Subcutaneous abdominal adipose tissue (tissue), 5 donors: ENCODE data around the gene DENND4A.
A peak's percentile ranks its signal among the peaks of the same experiment; 100 is the strongest.

Source experiments
- H3K27ac ChIP-seq: one replicate; pipeline ENCODE4 v1.7.0; 2013; ENCODE audit warnings: low read depth, mild to moderate bottlenecking, inconsistent platforms, low read length, moderate library complexity
- H3K27me3 ChIP-seq, 5 donors: one replicate each; pipeline ENCODE4 v1.7.0; 2013; ENCODE audit warnings: low read length in 5 of 5, inconsistent platforms in 1 of 5; ENCODE audit not compliant: control insufficient read depth in 5 of 5, insufficient read depth in 4 of 5
- H3K36me3 ChIP-seq, 5 donors: one replicate each; pipeline ENCODE4 v1.7.0; 2013; ENCODE audit warnings: low read length in 5 of 5; ENCODE audit not compliant: control insufficient read depth in 5 of 5, insufficient read depth in 5 of 5
- H3K4me1 ChIP-seq, 5 donors: one replicate each; pipeline ENCODE4 v1.7.0; 2013; ENCODE audit warnings: low read length in 5 of 5, mild to moderate bottlenecking in 3 of 5, moderate library complexity in 1 of 5; ENCODE audit not compliant: control insufficient read depth in 5 of 5, insufficient read depth in 5 of 5
- H3K4me3 ChIP-seq, 5 donors: one replicate each; pipeline ENCODE4 v1.7.0; 2013; ENCODE audit warnings: low read length in 5 of 5, low read depth in 1 of 5
- H3K9ac ChIP-seq, 5 donors: one replicate each; pipeline ENCODE4 v1.7.0; 2013; ENCODE audit warnings: low read length in 5 of 5, mild to moderate bottlenecking in 4 of 5, moderate library complexity in 3 of 5
- H3K9me3 ChIP-seq, 5 donors: one replicate each; pipeline ENCODE4 v1.7.0; 2013; ENCODE audit warnings: low read length in 5 of 5; ENCODE audit not compliant: control insufficient read depth in 5 of 5
- donor health status: healthy.
- donor health status: healthy.
- donor health status: healthy.
- donor health status: healthy.
- donor health status: healthy.

DENND4A gene

GRCh38 chr15:65805019-65805745 lies 13.1 kb upstream of the DENND4A start:
- H3K4me1 ChIP-seq = peaks cover 0 to 18% (median 7%) of the 10 kb centered on the region in 5 donors
- H3K4me3 ChIP-seq = no peak overlapping the region
- no peaks in the 10 kb centered on the region for H3K27me3 ChIP-seq
- no peaks in the 10 kb centered on the region for H3K36me3 ChIP-seq
- H3K9me3 ChIP-seq = no peaks in the 10 kb centered on the region
- H3K27ac ChIP-seq = peak overlapping the region; percentile 64
- H3K9ac ChIP-seq = no peak overlapping the region

- Histone ChIP-seq H3K9ac (no peak overlapping the region), H3K9me3 (no peaks in the 10 kb centered on the region), H3K27ac (peak overlapping the region; percentile 64), H3K27me3 (no peaks in the 10 kb centered on the region), H3K36me3 (no peaks in the 10 kb centered on the region), H3K4me3 (no peak overlapping the region), H3K4me1 (peaks cover 0 to 18% (median 7%) of the 10 kb centered on the region in 5 donors)
These were observed 12.3 kb upstream of the DENND4A start for GRCh38 chr15:65804252-65804931.

GRCh38 chr15:65801229-65801805 lies 9.2 kb upstream of the DENND4A start:
- Histone ChIP-seq H3K27me3 (no peaks in the 10 kb centered on the region), H3K9me3 (no peaks in the 10 kb centered on the region), H3K4me3 (no peak overlapping the region), H3K36me3 (no peaks in the 10 kb centered on the region), H3K4me1 (peaks cover 0 to 18% (median 7%) of the 10 kb centered on the region in 5 donors), H3K27ac (no peak overlapping the region), H3K9ac (no peak overlapping the region)

DNA sequence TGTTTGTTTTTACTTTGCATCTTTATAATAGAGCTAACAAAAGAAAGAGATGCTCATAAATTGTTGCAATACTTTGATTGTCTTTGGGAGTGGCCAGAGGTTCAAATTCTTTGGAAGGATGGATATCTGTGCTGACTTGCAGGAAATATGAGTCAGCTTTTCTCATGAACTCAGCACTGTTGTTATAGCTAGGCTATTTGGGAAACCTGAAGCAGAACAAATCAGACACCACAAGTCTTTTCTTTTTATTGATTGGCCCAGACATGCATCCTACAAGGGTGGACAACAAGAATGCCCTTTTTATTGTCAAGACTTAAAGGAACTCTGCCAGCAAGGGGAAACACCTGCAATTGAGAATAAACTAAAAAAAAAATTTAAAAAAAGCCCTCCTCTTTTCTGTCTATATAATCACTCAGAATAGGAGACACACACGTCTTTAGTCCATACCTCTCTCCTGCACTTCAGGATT lies 4.6 kb upstream of the DENND4A start:
- Histone ChIP-seq H3K27me3 (no peaks in the 10 kb centered on the region), H3K27ac (no peak overlapping the region), H3K9ac (no peak overlapping the region), H3K4me1 (peaks cover 0 to 13% (median 11%) of the 10 kb centered on the region in 5 donors), H3K9me3 (no peaks in the 10 kb centered on the region), H3K36me3 (no peaks in the 10 kb centered on the region), H3K4me3 (no peak overlapping the region)

DNA sequence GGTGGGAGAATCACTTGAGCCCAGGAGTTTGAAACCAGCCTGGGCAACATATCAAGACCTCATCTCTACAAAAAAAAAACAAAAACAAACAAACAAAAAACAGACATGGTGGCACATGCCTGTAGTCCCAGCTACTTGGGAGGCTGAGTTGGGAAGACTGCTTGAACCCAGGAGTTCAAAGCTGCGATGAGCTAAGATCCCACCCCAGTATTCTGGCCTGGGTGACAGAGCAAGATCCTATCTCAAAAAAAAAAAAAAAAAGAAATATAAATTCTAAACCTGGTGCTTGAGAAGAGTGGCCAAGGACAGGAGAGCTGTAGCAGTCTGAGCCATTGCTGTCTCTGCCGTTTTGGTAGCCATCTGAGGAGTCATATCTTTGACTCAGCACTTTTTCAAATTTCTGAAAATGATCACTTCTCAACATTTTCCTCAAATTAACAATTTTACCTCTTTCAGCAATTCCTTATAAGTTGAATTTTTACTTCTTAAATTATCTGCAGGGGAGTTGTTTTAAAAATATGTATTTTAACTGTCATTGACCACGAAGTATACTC lies 3.6 kb upstream of the DENND4A start:
- peaks cover 0 to 16% (median 9%) of the 10 kb centered on the region in 5 donors for H3K4me1 ChIP-seq
- no peaks in the 10 kb centered on the region for H3K27me3 ChIP-seq
- H3K9ac ChIP-seq = no peak overlapping the region
- no peak overlapping the region for H3K4me3 ChIP-seq
- H3K9me3 ChIP-seq = no peaks in the 10 kb centered on the region
- no peak overlapping the region for H3K27ac ChIP-seq
- H3K36me3 ChIP-seq = no peaks in the 10 kb centered on the region

DNA sequence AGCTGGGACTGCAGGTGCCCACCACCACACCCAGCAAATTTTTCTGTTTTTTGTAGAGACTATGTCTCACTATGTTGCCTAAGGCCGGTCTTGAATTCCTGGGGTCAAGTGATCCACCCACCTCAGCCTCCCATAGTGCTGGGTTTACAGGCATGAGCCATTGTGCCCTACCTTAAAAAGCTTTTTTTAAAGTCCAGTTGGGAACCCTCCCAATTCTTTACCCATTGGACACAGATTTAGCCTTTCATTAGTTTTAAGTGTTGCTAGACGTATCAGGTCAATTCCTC lies 1.7 kb upstream of the DENND4A start:
- Histone ChIP-seq H3K27ac (no peak overlapping the region), H3K4me3 (no peak overlapping the region), H3K36me3 (no peaks in the 10 kb centered on the region), H3K9ac (no peak overlapping the region), H3K27me3 (no peaks in the 10 kb centered on the region), H3K9me3 (no peaks in the 10 kb centered on the region), H3K4me1 (peaks cover 0 to 24% (median 17%) of the 10 kb centered on the region in 5 donors)

DNA sequence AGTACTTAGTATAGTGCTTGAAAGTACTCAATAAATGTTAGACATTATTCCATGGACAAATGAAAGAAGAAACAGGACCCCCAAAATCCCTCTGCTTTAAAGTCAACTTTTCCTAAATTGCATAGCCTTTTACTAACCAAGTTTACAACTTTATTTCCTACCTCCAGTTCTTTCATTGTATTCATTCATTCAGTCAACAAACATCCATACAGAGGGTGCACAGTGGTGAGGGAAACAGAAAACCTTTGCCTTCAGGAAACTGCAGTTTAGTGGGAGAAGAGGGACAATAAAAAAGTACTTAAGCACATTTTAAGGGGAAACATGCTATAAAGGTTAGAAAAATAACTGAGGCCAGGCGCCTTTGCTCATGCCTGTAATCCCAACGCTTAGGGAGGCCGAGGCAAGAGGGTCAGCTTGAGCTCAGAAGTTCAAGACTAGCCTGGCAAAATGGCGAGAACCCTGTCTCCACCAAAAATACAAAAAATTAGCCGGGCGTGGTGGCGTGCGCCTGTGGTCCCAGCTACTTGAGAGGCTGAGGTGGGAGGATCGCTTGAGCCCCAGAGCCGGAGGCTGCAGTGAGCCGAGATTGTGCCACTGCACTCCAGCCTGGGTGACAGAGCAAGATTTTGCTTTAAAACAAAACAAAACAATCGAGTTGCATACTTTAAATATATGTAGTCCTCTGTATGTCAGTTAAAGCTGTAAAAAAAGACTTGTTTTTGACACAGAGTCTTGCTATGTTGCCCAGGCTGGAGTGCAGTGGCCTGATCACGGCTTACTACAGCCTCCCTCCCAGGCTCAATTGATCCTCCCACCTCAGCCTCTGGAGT lies 1.1 kb upstream of the DENND4A start:
- Histone ChIP-seq H3K9ac (peak overlapping the region in 4 of 5 donors; percentile 93 to 96 (median 94)), H3K4me3 (peak overlapping the region; percentile 78 to 98 (median 90))

GRCh38 chr15:65791335-65792137 lies 557 bp downstream of the DENND4A start:
- H3K9me3 ChIP-seq = no peaks in the 10 kb centered on the region

More for the DNA sequence above, 1.1 kb upstream of the DENND4A start:
- H3K27ac ChIP-seq = peak overlapping the region; percentile 96
- no peaks in the 10 kb centered on the region for H3K36me3 ChIP-seq
- H3K27me3 ChIP-seq = no peaks in the 10 kb centered on the region
- H3K4me1 ChIP-seq = peaks cover 0 to 24% (median 17%) of the 10 kb centered on the region in 5 donors
- no peaks in the 10 kb centered on the region for H3K9me3 ChIP-seq

More at GRCh38 chr15:65791335-65792137, 557 bp downstream of the DENND4A start:
- Histone ChIP-seq H3K4me3 (peak overlapping the region; percentile 68 to 90 (median 86)), H3K9ac (peak overlapping the region; percentile 7 to 94 (median 91)), H3K27me3 (no peaks in the 10 kb centered on the region), H3K36me3 (no peaks in the 10 kb centered on the region), H3K4me1 (peaks cover 0 to 27% (median 24%) of the 10 kb centered on the region in 5 donors), H3K27ac (peak overlapping the region; percentile 96)
